Stimulated activated memory B cell treated with anti-CD40 and anti-IgM and Interleukin-4, amounts not matched to agents 10 μg/mL and 1 μg/mL and 100 μg/mL, for 72 hours (primary cell): Measurements from ENCODE around the gene MED7.
"Not testable (repeated sequence)": the region's sequence is repeated elsewhere in the genome, so short reads cannot be mapped to it uniquely, and the experiment has no call there.

Experiments
- ATAC-seq: fragments of 150-1000 bp; cut with Tn5 transposase; 2 replicates; pipeline ENCODE4 v1.10.0; 2021
- H3K27ac Mint-ChIP-seq: one replicate; pipeline ENCODE4 v1.8.0; 2022; ENCODE audit warnings: mild to moderate bottlenecking, mixed read lengths
- H3K27me3 Mint-ChIP-seq: one replicate; pipeline ENCODE4 v1.8.0; 2022; ENCODE audit warnings: mixed read lengths
- H3K36me3 Mint-ChIP-seq: one replicate; pipeline ENCODE4 v1.8.0; 2022; ENCODE audit warnings: mixed read lengths
- H3K4me1 Mint-ChIP-seq: one replicate; pipeline ENCODE4 v1.8.0; 2022; ENCODE audit warnings: mixed read lengths
- H3K4me3 Mint-ChIP-seq: one replicate; pipeline ENCODE4 v1.8.0; 2022; ENCODE audit warnings: mild to moderate bottlenecking, moderate library complexity, mixed read lengths
- H3K9me3 Mint-ChIP-seq: one replicate; pipeline ENCODE4 v1.8.0; 2022; ENCODE audit warnings: mixed read lengths

The MED7 gene

GRCh38 chr5:157142317-157143126 lies at the start of gene MED7:
Gene MED7, minus strand, starts transcription at chr5:157142865. Its CDS starts 3,434 bp downstream, at chr5:157139431.
- peaks cover 29% of the 10 kb centered on the region for H3K4me1 Mint-ChIP-seq
- peak; percentile 100 for ATAC-seq
- H3K27ac Mint-ChIP-seq: peak within 1 kb of the TSS; percentile 98
- peaks cover 25% of the 10 kb centered on the region for H3K36me3 Mint-ChIP-seq
- H3K4me3 Mint-ChIP-seq: peak within 1 kb of the TSS; percentile 97
- H3K9me3 Mint-ChIP-seq: no peaks in the 10 kb centered on the region
- H3K27me3 Mint-ChIP-seq: no peaks in the 10 kb centered on the region

- Mint-ChIP-seq H3K9me3 (no peaks in the 10 kb centered on the region), H3K4me3 (no peak overlapping the region), H3K4me1 (no peaks in the 10 kb centered on the region), H3K36me3 (no peaks in the 10 kb centered on the region), H3K27ac (no peak overlapping the region), H3K27me3 (no peaks in the 10 kb centered on the region)
- no peak for ATAC-seq
Measured at GRCh38 chr5:157189223-157189622, 46.6 kb upstream of the MED7 start.

GRCh38 chr5:157188270-157188669 lies 45.6 kb upstream of the MED7 start:
- no peak for ATAC-seq
- Mint-ChIP-seq H3K27ac (peak overlapping the region; percentile 48), H3K36me3 (no peaks in the 10 kb centered on the region), H3K9me3 (no peaks in the 10 kb centered on the region), H3K27me3 (no peaks in the 10 kb centered on the region), H3K4me3 (no peak overlapping the region), H3K4me1 (no peaks in the 10 kb centered on the region)

GRCh38 chr5:157187046-157187754 lies 44.5 kb upstream of the MED7 start:
- Mint-ChIP-seq H3K27ac (no peak overlapping the region), H3K27me3 (no peaks in the 10 kb centered on the region), H3K9me3 (no peaks in the 10 kb centered on the region), H3K36me3 (no peaks in the 10 kb centered on the region), H3K4me3 (no peak overlapping the region), H3K4me1 (no peaks in the 10 kb centered on the region)
- no peak for ATAC-seq

GRCh38 chr5:157186309-157187045 lies 43.8 kb upstream of the MED7 start:
- no peak for ATAC-seq
- Mint-ChIP-seq H3K4me3 (no peak overlapping the region), H3K4me1 (no peaks in the 10 kb centered on the region), H3K9me3 (no peaks in the 10 kb centered on the region), H3K27ac (no peak overlapping the region), H3K36me3 (no peaks in the 10 kb centered on the region), H3K27me3 (no peaks in the 10 kb centered on the region)

GRCh38 chr5:157185122-157185521 lies 42.5 kb upstream of the MED7 start:
- not testable (repeated sequence) for H3K4me3 Mint-ChIP-seq, H3K27ac Mint-ChIP-seq, ATAC-seq, H3K36me3 Mint-ChIP-seq, H3K4me1 Mint-ChIP-seq, H3K9me3 Mint-ChIP-seq, H3K27me3 Mint-ChIP-seq

- ATAC-seq: no peak
- no peaks in the 10 kb centered on the region for H3K4me1 Mint-ChIP-seq
- H3K4me3 Mint-ChIP-seq: no peak overlapping the region
- no peaks in the 10 kb centered on the region for H3K36me3 Mint-ChIP-seq
- H3K27me3 Mint-ChIP-seq: no peaks in the 10 kb centered on the region
- H3K9me3 Mint-ChIP-seq: no peaks in the 10 kb centered on the region
- no peak overlapping the region for H3K27ac Mint-ChIP-seq
Measured at GRCh38 chr5:157184117-157184670, 41.5 kb upstream of the MED7 start.

GRCh38 chr5:157182143-157182757 lies 39.6 kb upstream of the MED7 start:
- Mint-ChIP-seq H3K9me3 (no peaks in the 10 kb centered on the region), H3K4me3 (no peak overlapping the region), H3K36me3 (no peaks in the 10 kb centered on the region), H3K4me1 (no peaks in the 10 kb centered on the region), H3K27me3 (no peaks in the 10 kb centered on the region), H3K27ac (no peak overlapping the region)
- ATAC-seq: no peak

GRCh38 chr5:157180374-157181264 lies 38.0 kb upstream of the MED7 start, which contains the start of gene ITK:
Gene ITK, plus strand, starts transcription at chr5:157180840. Its CDS starts 138 bp downstream, at chr5:157180978.
- H3K27me3 Mint-ChIP-seq: no peaks in the 10 kb centered on the region
- no peak within 1 kb of the TSS for H3K4me3 Mint-ChIP-seq
- H3K36me3 Mint-ChIP-seq: no peaks in the 10 kb centered on the region
- H3K4me1 Mint-ChIP-seq: no peaks in the 10 kb centered on the region
- ATAC-seq: no peak
- H3K9me3 Mint-ChIP-seq: no peaks in the 10 kb centered on the region
- no peak within 1 kb of the TSS for H3K27ac Mint-ChIP-seq

GRCh38 chr5:157178966-157179365 lies 36.3 kb upstream of the MED7 start:
- Mint-ChIP-seq H3K27ac (no peak overlapping the region), H3K4me3 (no peak overlapping the region), H3K4me1 (no peaks in the 10 kb centered on the region), H3K36me3 (no peaks in the 10 kb centered on the region), H3K9me3 (no peaks in the 10 kb centered on the region), H3K27me3 (no peaks in the 10 kb centered on the region)
- no peak for ATAC-seq

- Mint-ChIP-seq H3K4me3 (no peak overlapping the region), H3K4me1 (peaks cover 4% of the 10 kb centered on the region), H3K36me3 (no peaks in the 10 kb centered on the region), H3K9me3 (no peaks in the 10 kb centered on the region), H3K27ac (no peak overlapping the region), H3K27me3 (no peaks in the 10 kb centered on the region)
- no peak for ATAC-seq
Measured at GRCh38 chr5:157177953-157178352, 35.3 kb upstream of the MED7 start.

- Mint-ChIP-seq H3K4me3 (no peak overlapping the region), H3K36me3 (peaks cover 9% of the 10 kb centered on the region), H3K9me3 (peaks cover 6% of the 10 kb centered on the region), H3K27me3 (no peaks in the 10 kb centered on the region), H3K4me1 (peaks cover 25% of the 10 kb centered on the region), H3K27ac (peak overlapping the region; percentile 35)
- ATAC-seq: no peak
Measured at GRCh38 chr5:157175071-157175612, 32.5 kb upstream of the MED7 start.

GRCh38 chr5:157172403-157172802 lies 29.7 kb upstream of the MED7 start:
- ATAC-seq: peak; percentile 99
- Mint-ChIP-seq H3K27ac (peak overlapping the region; percentile 73), H3K4me1 (peaks cover 27% of the 10 kb centered on the region), H3K27me3 (no peaks in the 10 kb centered on the region), H3K36me3 (peaks cover 11% of the 10 kb centered on the region), H3K4me3 (peak overlapping the region; percentile 63), H3K9me3 (peaks cover 6% of the 10 kb centered on the region)

- Mint-ChIP-seq H3K4me1 (peaks cover 31% of the 10 kb centered on the region), H3K27ac (peak overlapping the region; percentile 17), H3K9me3 (peaks cover 6% of the 10 kb centered on the region), H3K36me3 (peaks cover 11% of the 10 kb centered on the region), H3K4me3 (no peak overlapping the region), H3K27me3 (no peaks in the 10 kb centered on the region)
- no peak for ATAC-seq
Measured at GRCh38 chr5:157168286-157168685, 25.6 kb upstream of the MED7 start.
